GM18520 (cell line): ENCODE data around the gene PRDM16.

Experiments used
- ATAC-seq: cut with Tn5 transposase; IDR thresholded peaks from one replicate; pipeline ENCODE4 v1.9.1; 2021; ENCODE audit not compliant: unreplicated experiment

Gene PRDM16

DNA sequence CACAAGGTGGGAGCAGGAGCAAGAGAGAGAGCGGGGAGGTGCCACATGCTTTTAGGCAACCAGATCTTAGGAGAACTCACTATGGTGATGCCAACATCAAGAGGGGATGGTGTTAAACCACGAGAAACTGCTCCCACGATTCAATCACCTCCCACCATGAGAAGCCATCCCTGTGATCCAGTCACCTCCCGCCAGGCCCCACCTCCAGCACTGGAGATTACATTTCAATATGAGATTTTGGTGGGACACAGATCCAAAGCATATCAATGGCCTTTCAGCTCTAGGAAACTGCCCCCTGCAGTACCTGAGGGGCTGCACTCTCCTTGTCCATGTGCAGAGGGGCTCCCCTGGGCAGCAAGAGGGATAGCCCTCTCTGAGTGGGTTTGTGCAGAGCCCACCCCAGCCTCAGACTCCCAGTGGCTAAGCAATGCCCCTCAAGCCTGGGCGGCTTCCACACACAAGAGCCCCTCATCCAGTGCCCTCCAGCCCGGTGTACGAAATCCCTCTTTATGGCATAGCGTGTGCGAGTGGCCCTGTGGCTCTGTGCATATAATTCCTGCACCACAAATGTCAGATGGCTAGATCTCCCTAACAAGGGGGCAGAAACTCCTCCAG lies 15.5 kb upstream of the PRDM16 start:
- no peak for ATAC-seq

DNA sequence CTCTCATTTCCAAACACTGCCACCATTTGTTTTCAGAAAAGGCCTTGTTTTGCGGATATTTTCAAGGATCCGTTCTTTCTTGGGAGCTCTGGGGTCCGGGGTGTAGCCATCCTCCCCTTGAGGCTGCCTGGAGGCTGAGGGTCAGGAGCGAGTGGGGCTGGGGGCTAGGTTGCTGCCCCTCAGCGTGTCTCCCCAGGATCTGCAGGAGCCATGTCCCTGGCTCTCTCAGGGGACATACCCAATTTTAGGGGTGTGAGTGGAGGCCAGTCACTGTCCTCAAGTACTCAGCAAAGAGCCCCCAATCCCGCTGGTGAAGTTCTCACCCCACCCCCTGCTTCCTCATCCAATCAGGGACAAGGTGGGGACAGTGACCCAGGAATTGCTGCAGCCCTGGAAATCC lies 15.0 kb upstream of the PRDM16 start:
- ATAC-seq = no peak

DNA sequence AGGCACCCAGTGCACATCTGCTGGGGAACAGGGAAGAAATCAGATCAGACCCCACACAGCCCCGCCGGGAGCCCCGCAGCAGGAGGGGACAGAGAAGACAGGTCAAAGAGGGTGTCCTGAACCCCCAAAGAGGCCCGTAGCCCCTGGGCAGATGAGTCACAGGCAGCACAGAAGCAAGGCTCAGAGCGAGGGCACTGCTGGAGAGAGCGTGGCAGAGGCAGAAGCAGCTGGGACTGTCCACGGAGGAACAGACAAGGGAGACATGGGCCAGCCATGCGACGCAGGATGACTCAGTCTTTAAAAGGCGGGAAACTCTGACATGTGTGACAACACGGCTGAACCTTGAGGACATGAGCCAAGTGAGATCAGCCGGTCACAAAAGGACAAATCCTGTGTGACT lies 14.5 kb upstream of the PRDM16 start:
- ATAC-seq = no peak

DNA sequence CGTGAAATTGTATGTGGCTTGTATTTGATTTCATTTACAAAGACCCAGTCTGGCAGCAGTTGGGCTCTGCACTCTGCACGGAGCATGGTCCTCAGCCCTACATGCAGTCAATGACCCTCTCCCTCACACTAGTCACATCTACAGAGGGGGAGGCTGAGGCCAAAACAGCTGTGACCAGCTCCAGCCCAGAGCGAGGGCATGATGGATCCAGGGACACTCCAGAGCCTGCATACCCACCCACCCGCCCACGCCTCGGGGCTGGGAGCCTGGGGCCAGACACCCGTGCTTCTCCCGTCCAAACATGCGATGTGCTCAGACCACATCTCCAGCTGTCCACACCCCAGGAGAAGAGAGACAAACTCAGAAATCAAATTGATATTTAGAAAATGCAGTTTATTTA lies 14.0 kb upstream of the PRDM16 start:
- no peak for ATAC-seq

DNA sequence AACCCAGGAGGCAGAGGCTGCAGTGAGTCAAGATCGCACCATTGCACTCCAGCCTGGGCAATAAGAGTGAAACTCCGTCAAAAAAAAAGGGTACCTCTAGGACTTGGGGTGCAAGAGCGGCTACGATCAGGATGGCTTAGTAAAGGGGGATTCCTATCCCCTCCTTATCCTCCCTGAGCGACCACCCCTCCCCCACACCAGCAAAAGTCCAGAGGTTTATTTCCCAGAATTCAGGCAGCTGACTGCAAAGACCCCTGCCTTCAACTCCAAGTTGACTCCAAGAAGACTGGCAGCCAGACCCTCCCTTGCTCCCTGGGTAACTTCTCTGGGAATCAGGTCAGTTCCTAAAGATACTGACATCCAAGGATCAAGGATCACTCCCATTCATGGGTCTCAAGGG lies 12.4 kb upstream of the PRDM16 start:
- ATAC-seq = no peak

DNA sequence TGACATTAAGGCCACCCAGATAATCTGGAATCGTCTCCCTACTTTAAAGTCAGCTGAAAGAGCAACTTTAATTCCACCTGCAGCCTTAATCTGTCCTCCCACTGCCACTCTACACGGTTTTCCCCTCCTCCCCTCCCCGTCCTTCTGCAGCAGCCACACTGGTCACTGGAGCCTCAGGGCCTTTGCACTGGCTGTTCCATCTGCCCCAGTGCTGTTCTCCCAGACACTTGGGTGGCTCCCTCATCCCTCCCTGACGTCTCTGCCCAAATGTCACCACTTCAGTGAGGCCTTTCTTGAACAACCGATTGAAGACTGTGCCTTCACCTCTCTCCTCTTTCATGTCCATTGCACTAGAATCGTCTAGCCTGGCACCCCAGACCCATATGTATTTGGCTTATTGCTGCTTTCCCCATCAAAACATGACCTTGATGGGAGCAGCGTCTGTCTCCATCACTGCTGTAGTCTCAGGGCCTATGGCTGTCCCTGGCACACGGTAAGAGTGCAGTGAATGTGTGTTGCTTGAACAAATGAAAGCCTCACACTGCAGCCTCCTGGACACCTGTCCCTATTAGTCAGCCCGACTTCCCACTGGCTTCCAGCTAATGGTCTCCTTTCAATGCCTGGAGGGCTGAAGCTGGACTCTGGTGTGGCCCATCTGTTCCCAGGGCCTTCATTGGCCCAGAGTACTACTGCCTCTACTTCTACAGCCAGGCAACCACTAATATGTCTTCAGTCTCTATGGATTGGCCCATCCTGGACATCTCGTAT lies 10.6 kb upstream of the PRDM16 start:
- no peak for ATAC-seq

DNA sequence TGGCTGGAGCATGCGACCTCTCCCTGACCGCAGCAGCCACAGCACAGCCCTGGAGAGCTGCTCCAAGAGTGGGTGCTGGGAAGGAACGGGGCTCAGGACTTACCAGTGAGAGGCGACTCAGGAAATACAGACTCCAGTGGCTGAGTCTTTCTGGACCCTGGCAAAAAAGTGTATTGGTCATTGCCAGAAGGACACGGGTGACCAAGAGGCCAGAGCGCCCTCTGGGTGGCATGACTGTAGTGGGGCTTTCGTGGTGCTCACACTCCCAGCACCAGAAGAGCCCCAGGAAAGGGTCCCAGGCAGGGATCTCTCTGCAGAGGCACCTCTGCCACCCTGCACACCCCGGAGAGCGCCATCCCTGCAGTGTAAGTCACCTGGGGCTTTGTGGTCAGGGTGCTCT lies 8.9 kb upstream of the PRDM16 start:
- no peak for ATAC-seq

DNA sequence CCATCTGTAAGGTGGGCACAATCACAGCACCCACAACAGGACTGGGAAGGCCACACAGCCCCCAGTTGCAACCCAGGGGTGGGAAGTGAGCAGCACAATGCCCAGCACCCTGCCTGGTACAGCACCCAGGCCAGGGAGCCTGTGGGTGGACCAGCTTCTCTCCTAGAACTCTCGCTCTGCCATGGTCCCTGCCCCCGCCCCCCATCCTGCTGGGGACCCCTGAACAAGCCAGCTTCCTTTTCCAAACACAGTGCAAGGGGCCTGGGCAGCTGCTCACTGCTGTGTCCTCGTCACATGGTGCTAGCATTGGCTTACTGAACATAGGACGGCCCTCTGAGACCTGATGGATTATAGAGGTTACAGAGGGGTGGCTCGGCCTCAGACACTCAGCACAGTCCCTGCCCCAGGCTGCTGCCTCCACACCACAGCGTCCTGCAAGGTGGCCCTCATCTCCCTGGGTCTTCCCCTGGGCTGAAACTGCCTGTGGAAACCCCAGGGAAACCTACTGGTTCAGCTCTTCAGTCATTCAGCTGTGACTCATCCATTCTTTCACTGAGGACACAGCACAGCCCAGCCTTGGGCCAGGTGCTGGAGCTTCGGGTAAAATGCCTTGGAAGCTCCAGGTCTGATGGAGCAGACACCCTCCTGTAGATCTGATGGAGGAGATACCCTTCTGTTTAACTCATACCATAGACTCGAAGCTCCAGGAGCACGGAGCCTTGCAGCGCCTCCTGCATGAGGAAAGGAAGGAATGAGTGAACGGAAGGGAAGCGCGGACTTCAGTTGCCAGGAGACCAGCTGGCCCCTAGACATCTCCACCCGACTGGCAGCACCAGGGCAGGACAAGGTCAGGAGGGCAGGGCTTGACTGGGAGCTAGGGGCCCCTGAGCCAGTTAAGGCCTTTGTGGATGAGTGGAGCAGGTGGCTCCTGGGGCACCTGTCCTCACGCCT lies 8.1 kb upstream of the PRDM16 start:
- no peak for ATAC-seq

DNA sequence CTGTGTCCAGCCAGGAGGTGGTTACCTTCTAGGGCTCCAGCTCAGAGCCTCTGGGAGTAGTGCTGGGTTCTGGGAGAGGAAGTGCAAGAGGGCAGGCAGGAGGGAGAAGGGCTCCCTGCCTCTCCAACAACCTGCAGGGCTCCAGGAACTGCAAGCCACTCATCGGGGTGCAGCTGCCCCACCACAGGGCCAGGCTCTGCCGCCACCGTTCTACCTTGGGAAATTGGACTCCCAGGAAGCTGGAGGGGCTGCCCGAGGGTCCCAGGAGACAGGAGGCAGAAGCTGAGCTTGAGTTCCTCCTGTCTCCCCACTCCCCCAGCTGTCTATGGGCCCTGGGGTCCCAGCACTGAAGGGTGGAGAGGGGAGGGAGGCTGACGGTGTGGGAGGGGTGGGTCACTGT lies 7.4 kb upstream of the PRDM16 start:
- no peak for ATAC-seq

DNA sequence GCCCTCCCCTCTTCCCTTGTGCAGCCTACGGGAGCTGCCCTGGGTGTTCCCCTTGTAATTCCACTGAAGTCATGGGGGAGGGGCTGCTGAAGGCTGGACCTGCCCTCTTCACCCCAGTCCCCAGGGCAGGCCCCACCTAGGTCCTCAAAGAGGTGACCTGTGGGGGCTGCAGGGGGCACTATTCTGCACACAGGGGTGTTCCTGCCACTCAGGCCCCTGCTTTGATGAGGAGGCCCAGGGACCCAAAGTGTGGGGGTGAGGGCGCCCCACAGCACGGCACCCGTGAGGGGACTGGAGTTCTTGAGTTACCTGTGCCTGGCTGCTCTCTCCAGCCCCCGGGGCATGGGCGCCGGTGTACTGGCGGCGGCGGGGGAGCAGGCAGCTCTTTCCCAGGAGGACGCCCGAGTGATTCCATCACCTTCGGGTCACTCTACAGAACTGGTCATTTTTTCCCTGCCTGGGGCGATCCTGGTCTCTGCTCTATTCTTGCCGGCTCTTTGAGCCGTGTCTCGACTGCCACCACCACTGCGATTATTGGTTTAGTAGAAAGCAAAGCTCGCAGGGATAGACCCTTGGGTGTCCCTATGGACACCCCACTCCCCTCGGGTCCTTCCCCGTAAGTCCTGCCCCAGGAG lies 6.9 kb upstream of the PRDM16 start:
- no peak for ATAC-seq

DNA sequence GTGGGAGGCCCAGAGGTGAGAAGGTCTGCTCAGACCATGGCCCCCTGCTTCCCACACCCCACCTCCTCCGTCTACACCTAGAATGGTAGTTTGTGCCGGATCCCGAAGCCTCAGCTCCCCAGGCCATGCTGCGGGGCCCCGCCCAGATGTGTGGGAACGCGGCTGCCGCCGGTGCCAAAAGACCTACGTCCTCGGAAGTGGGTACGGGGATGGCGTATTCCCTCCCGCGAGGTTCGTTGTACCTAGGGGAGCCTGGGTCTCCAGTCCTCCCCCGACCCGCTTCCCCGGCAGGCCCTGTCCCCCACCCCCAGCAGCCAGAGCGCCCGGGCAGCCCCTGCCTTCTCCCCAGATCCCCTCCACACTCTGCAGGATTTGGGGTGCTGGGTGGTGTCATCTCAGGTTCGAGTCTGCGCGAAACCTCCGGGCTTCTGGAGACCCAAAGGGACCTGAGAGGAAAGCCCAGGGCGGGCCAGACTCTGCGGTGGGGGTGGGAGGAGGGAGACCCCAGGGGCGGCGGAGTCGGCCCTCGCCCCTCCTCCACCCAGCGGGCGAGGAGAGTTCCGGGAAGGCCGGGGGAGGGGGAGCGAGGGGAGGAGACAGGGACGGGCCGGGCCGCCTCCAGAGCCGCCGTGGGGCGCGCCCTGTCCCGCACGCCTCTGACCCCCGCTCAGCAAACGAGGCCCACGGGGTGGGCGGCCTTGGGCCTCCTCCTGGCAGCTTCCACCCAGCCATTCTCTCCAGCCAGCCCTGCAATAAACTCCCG lies 6.2 kb upstream of the PRDM16 start:
- no peak for ATAC-seq

DNA sequence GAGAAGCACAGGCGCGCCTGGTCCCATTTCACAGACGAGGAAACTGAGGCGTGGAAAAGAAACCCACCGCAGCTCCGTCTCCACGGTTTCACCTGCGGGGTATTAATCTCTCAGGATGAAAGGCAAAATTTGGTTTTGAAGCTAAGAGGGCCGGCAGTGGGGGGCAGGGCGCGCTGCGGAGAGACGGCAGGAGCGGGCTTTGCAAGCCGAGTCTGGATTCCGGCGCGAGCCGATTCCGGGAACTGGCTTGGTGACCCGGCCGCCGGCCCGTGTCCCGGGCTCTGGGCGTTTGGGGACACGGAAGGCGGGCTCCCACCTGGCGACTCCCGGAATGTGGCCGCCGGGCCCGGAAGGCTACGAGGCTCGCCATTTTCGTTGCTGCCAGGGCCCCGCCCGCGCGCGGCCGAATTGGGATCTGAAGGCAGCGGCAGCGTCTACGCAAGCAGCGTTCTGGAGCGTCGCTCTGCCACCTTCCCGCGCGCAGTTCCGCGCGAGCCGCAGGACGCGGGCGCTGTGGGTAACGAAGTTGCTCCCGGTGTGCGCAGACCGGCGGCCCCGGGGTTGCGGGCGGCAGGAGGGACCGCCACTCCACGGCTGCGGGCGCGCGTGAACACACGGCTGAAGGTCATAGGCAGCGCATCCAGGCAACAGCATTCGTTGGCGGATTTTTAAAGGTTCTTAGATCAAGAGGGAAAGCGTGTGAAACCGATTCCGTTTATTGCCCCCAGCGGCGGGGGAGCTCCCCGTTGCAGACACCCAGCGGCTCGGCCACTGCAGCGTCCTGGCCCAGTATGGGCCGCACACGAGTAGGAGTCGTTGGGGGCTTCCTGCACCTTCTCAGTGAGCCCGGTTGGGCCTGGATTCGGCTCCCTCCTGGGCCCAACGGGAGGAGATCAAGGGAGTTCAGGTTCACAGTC lies 5.4 kb upstream of the PRDM16 start:
- no peak for ATAC-seq

DNA sequence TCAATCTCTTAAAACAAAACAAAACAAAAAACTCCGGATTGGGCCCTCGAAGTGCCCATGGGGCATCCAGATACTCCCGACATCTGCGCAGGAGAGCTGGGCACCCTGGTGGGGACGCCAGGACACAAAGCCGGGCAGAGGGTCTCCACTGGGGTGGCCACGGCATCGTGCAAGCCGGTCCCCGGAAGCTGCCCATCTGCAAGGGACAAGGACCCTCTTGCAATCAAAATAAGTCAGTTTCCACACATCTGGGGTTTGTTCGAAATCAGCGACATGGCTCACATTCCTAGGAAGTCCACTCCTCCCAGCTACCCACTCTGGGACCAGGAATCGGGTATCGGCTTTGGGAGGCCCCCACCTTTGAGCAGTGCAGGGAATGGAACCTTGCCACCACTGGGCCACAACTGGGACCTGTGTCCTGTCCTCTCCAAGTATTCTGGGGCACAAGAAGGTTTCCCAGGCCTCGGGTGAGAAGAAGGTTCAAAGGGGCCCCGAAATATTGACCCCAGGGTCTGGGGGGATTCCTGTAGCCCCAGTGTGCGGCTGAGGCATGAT lies 4.6 kb upstream of the PRDM16 start:
- ATAC-seq = no peak

DNA sequence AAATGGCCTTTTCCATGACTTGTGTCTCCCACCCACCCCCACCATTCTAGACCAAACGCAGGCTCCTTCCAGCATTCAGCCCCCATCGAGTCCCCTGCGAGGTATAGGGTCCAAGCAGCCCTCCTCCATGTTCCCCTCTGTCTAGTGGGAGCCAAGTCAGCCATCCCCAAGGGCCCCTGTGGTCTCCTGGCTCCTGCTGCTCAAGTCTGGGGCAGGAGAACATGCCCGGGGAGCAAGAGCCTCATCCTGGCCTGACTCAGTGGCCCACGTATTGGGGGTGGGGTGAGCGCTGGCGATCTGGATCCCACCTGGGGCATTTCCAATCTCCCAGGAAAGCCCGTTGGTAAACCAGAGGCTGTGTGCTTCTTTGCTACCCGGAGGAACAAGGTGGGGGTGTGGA lies 4.1 kb upstream of the PRDM16 start:
- no peak for ATAC-seq

DNA sequence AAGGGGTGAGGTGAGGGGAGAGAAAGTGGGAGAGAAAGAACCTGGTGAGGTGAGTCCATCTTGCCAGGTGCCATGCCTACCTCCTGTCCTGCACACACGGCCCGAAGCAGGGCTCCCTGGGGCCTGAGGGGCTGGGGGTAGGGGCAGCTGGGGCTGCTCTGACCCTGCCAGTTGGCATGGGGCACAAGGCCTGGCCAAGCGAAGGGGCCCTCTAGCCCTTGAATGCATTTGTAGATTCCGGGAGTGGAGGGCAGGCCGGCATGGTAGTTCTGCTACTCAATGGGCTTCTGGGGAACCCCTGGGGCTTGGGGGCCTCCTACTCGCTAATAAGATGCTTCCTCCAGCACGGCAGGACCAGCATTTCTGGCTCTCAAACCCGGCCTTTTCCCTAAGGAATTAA lies 3.6 kb upstream of the PRDM16 start:
- no peak for ATAC-seq

DNA sequence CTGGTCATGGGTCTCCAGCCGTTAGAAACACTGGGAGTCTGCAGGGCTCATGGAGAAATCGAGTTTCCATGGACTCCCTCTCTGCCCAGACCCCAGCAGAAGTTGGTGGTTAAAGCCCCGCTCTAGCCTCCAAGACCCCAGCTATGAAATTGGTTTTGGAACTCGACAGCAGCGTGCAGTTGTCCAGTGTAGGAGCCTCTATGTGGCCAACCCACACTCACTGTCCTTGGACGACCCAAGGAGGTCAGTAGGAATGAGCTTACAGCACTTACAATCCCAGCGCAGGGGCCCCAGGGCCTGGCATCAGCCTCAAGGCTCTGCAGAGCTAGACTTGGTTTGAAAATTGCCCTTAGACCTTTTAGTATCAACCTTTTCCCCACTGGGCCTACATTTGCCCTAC lies 3.2 kb upstream of the PRDM16 start:
- ATAC-seq = no peak

DNA sequence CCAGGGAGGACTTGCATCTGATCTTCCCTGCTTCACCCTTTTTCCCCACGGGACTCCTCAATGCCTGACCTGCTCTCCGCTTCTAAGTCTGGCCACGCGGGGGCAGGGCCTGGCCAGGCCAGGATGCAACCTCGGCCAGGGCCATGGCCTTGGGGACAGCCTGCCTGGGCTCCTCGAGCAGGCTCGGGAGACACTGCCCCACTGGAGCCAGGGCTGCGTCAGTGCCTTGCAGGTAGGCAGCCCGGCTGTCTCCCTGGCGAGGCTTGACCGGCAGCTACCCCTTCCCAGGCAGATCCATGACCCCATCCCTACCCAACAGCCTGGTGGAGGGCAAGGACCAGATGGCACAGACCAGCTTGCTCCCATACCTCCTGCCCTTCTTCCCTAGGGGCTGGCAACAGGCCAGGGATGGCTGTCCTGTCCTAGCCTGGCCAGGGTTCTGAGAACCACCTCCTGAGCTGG lies 2.7 kb upstream of the PRDM16 start:
- no peak for ATAC-seq

DNA sequence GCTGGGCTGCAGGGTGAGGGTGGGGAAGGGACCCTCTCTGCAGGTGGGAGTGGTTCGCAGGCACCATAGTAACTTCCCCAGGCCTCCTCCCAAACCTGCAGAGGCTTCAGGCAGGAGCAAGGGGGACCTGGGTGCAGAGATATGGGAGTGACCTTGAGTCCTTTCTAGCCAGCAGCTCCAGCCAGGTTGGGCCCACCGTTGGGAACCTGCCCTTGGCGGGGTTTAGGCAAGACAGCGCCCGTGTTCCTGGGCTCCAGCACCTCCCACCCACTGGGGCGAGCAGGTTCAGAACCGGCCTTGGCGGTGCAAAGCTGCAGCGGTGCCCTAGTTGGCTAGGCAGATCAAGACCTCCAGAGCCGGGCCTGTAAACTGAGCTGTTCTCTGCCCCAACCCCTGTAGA lies 2.2 kb upstream of the PRDM16 start:
- no peak for ATAC-seq

DNA sequence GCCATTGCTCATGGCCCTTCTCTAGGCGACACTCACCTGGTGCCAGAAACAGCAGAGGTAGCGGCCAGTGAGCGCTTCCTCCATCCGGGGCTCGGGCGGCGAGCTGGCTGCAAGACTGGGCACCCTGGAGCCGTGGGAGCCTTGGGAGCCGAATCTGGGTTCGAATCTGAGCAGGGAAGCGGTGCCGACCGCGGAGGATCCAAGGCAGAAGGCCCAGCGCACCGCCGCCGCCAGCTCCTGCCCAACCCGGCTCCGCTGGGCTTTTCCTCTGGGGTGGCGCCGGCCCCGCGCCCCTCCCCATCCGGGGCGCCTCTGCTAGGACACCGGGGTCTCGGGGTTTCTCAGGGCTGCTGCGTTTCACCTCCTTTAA lies 1.7 kb upstream of the PRDM16 start:
- ATAC-seq = no peak
